Stimulated activated CD8-positive, alpha-beta memory T cell treated with anti-CD3 and anti-CD28 coated beads, Interleukin-2, amount 100 ng/mL, for 48 hours (primary cell): ENCODE measurements around the gene C12orf57.

Source experiments
- DNase-seq, 2 donors: peaks; one replicate each; pipeline ENCODE4 v3.0.0-alpha.2; 2020; ENCODE audit warnings: low read depth in 2 of 2

Gene C12orf57

DNA sequence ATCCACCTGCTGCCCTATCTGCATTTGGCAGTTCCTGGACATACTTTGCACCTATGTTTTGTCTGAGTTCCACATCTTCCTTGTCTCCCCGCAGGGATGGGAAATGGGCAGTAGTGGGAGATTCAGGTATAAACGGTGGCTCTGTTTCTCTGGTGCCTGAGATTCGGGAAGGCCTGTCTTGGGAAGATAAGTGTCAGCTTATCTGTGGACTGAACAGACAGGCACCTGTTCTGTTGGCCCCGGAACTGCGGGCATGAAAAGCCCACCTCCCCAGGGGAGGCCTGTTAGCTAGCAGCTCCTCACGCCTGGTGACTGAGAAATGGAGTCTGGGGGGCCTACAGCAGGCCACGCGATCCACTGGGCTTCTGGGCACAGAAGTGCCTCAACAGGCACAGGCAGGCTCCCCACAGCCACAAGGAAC lies 20.8 kb downstream of the C12orf57 start:
- DNase-seq: no peak

GRCh38 chr12:6965026-6965661 lies 21.3 kb downstream of the C12orf57 start:
- DNase-seq: peak in 1 of 2 donors; percentile 70

DNA sequence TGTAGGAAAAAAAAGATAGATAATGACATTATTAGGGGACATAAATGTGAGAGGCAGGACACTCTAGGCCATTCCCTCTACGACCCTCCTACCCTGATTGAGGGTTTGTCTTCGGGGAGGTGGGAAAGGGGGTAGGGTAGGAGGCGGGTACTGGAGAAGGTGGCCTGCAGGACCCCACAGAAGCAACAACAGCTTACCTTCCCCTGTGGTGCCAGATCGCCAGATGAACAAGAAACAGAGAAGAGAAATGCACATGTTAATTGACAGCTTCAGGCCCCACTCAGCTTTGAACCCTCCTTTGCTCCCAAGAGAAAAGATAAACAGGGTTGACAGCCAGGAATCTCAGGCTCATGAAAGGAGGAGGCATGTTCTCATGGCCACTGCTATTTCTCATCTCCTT lies 21.9 kb downstream of the C12orf57 start:
- no peak for DNase-seq

DNA sequence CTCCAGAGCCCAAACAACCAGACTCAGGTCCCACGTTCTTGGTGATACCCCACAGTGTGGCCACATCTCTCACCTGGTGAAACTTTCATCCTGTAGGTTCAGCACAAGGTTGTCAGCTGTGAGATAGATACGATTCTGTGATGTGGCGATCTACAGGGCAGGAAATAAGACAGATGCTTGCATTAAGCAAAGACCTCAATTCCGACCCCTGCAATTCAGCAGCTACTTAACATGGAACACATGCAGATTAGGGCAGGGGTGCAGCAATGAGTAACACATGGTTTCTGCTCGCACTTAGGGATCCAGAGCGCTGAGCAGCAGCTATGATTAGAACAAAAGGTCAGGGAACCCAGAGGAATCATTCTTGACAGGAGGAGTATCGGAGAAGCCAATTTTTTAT lies 22.5 kb downstream of the C12orf57 start:
- no peak for DNase-seq

GRCh38 chr12:6967651-6968100 lies 23.9 kb downstream of the C12orf57 start:
- no peak for DNase-seq

GRCh38 chr12:6968426-6968825 lies 24.6 kb downstream of the C12orf57 start:
- no peak for DNase-seq

DNA sequence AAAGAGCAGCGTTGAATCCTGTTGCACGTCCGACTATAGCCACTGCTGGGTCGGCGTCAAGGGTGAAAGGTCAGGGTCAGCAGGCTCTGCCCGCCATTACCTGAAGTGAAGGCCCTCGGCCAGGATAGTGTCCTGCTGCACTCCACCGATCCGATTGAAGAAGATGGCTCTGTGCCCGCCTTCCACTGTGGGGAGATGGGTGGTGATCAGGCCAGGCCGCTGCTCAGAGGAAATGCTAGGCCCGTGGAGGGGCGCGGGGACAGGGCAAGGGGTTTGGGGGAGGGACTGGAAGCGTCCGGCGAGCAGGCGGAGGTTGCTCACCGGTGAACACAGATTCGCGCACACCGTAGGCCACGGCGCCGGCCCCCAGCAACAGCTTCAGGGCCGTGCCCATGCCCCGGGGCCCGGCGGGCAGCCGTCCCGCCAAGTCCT lies 26.3 kb downstream of the C12orf57 start:
- no peak for DNase-seq

- no peak for DNase-seq
Measured at GRCh38 chr12:6974180-6974579, 30.4 kb downstream of the C12orf57 start.

DNA sequence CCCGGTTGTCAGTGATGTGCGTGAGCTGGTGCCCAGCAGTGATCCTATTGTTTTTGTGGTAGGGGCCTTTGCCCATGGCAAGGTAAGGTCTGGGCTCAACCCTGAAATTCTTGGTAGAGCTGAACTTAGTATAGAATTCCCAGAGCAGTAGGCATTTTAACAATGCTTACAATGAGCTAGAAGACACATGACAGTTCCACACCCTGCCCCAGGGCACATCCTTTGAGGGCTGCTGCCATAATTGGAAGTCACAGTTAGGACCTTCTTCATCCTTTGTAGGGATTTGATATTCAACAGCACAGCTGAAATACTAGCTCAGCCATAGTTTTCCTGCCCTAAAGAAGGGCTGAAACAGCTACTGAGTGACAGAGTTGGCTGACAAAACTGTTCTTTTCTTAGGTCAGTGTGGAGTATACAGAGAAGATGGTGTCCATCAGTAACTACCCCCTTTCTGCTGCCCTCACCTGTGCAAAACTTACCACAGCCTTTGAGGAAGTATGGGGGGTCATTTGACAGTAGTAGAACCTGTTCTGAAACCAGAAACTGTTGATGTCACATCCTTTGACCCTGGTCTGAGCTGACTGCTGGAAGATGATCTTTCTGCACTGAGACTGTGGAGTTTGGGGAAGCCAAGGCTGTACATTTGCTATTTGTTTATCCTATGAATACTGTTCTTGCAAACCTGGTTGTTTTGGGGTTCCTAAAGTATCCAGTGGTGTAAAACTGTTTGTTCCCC lies 31.6 kb downstream of the C12orf57 start:
- no peak for DNase-seq

- no peak for DNase-seq
Measured at GRCh38 chr12:6977653-6978052, 33.8 kb downstream of the C12orf57 start.

GRCh38 chr12:6978188-6978587 lies 34.4 kb downstream of the C12orf57 start:
- no peak for DNase-seq

GRCh38 chr12:6978611-6979011 lies 34.8 kb downstream of the C12orf57 start:
- DNase-seq: no peak

DNA sequence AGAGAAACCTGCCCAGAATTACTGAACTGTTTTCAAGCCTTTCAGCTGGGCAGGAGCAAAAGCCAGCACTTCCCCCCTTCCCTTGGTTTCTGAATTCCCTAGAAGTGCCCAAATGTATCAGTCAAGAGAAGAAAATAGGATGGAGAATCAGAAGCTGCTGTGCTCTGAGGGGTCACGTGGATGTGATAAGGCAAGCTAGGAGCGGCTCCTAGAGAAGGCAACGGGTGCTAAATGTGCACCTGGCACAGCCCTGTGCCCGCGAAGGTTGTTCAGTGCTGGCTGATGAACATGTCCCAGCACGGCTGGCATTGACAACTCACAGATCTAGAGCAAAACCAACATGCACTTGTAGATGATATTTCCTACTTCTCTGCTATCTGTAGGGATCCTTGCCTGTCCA lies 35.2 kb downstream of the C12orf57 start:
- no peak for DNase-seq

- no peak for DNase-seq
Measured at GRCh38 chr12:6979453-6979852, 35.6 kb downstream of the C12orf57 start.

DNA sequence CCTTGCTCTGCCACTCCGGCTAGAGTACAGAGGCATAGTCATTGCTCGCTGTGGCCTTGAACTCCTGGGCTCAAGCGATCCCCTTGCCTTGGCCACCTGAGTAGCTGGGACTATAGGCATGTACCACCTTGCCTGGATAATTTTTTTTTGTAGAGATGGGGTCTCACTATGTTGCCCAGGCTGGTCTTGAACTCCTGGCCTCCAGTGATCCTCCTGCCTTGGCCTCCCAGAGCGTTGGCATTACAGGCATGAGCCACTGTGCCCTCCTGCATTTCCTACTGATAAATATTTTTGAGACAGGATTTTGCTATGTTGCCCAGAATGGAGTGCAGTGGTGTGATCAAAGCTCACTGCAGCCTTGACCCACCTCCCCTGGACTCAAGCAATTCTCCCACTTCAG lies 36.3 kb downstream of the C12orf57 start:
- DNase-seq: no peak

GRCh38 chr12:6980740-6981139 lies 36.9 kb downstream of the C12orf57 start:
- DNase-seq: no peak

- no peak for DNase-seq
Measured at GRCh38 chr12:6981152-6982052, 37.6 kb downstream of the C12orf57 start.

DNA sequence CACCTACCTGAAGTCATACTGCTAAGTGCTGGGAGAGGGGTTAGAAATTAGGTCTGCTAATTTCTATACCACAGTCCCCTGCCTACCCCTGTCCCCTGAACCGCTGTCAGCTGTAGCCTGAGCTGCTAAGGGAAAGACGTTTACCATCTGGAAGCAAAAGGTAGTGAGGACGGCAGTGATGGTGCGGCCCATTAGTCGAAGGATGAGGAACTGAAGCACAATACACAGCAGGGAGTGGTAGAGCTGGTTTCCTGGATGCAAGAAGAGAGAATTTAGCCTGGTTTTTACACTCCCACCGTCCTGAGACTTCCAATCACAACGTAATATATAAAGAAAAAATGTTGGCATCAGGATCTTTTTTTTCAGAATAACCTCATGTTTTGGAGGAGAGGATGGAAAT lies 38.7 kb downstream of the C12orf57 start:
- DNase-seq: no peak

DNA sequence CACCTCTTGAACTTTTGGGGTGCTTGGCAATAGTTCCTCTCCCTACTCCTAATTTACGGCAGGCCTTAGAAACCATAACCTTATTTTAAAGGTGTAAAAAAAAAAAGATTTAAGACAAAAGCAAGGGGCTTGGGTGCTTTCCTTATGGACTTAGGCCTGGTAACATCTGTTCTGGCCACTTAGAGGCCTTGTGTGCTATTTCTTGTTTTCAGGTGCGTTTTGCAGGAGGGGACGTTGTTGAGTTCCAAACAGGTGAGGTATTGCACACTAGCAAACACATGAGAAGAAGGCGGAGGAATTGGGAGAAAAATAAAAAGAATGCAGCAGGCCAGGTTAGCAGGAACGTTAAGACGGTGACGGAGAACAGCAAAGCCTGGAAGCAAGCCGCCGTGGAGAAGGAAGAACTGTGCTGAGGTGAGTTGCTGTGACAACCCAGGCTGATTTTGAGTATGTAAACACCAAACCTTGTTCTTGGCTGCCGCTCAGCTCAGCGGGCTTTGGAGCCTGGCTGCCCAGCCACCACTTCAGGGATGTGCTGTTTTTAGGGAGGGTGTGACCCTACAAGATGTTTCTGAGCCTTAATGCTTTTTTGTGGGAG lies 44.2 kb downstream of the C12orf57 start:
- no peak for DNase-seq
